Epithelial cell of proximal tubule (primary cell): ENCODE measurements around the gene AGBL5. TPM values are rescaled to one million over a fixed set of nuclear protein-coding genes. Genes with fewer than 3 reads are reported as not detected.
A peak's percentile ranks its signal among the peaks of the same experiment; 100 is the strongest.

Source experiments
- DNase-seq: peaks from one replicate; pipeline ENCODE4 v3.0.0-alpha.2; 2011; ENCODE audit warnings: low read depth
- H3K4me3 ChIP-seq: 2 replicates; pipeline ENCODE4 v1.5.1; 2011; ENCODE audit warnings: low read depth, mild to moderate bottlenecking, low read length
- total RNA-seq: library from RNA; depleted of rRNA; stranded (reverse); fragments of >200 nt; gene quantifications from 2 replicates; pipeline ENCODE4 v1.2.3, GENCODE V29; 2015
- TF ChIP-seq, protein P1 (sequence below): conservative IDR thresholded peaks from 2 replicates; pipeline ENCODE4 v1.5.1; 2012; ENCODE audit warnings: low read depth, mild to moderate bottlenecking, low read length

AGBL5 gene
- total RNA-seq, 1 donor from 2014 or later: 17.0 TPM

DNA sequence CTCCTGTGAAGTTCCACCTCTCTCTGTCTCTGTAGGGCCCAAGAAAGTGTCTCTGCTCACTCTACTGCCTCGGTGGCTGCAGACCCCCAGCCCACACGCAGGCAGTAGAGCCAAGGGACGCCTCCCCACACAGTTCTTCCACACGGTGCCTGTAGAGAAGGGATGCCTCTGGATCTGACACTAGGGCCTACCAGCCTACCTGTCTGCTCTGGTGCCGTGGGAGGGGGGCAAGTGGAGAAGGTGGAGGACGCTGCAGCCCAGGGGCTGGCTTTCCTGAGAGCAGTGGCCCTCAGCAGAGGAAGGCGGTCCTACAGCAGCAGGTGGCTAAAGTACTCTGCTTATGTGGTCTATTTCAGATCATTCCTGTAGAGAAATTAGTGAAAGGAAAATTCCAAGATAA, 27.7 kb upstream of the AGBL5 start:
- H3K4me3 ChIP-seq: no peak overlapping the region
- no peak for DNase-seq
- TF ChIP-seq, protein P1, sequence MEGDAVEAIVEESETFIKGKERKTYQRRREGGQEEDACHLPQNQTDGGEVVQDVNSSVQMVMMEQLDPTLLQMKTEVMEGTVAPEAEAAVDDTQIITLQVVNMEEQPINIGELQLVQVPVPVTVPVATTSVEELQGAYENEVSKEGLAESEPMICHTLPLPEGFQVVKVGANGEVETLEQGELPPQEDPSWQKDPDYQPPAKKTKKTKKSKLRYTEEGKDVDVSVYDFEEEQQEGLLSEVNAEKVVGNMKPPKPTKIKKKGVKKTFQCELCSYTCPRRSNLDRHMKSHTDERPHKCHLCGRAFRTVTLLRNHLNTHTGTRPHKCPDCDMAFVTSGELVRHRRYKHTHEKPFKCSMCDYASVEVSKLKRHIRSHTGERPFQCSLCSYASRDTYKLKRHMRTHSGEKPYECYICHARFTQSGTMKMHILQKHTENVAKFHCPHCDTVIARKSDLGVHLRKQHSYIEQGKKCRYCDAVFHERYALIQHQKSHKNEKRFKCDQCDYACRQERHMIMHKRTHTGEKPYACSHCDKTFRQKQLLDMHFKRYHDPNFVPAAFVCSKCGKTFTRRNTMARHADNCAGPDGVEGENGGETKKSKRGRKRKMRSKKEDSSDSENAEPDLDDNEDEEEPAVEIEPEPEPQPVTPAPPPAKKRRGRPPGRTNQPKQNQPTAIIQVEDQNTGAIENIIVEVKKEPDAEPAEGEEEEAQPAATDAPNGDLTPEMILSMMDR: no peak

DNA sequence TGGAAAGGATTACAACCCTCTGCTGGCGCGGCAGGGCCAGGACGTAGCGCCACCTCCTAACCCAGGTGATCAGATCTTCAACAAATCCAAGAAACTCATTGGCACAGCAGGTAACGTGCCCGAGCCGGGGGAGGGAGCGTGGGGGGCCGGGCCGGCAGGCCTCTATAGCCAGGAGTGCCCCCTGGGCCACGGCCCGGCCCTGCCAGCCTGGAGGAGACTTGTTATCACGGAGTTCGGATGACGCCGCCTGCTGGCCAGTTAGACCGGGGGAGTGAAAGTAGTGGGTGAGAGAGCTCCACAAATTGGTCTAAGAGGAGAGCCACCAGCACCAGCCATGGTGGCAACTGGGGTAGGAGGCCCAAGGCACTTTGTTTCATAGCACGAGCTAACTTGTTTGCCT, 27.3 kb upstream of the AGBL5 start:
- no peak overlapping the region for H3K4me3 ChIP-seq
- DNase-seq: no peak
- TF ChIP-seq, protein P1: peak; percentile 16

DNA sequence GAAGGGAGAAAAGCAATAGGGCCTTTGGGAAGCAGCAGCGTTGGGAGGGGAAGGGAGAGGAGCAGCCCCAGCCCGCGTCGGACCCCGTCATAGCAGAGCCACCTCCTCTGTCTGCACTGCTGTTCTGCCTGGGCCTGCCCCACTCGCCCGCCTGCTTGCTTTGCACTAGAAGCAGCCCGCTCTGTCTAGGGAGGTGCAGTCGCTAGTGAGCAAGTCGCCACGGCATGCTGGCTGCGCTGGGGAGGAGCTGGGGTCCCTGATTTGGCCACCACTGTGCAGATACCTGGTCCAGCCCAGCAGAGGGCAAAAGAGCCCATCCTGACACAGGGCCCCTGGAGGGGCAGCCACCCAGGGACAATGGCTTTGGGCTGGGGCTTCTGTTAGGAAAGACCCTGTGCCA, 26.7 kb upstream of the AGBL5 start:
- TF ChIP-seq, protein P1: peak; percentile 3
- no peak overlapping the region for H3K4me3 ChIP-seq
- DNase-seq: no peak

DNA sequence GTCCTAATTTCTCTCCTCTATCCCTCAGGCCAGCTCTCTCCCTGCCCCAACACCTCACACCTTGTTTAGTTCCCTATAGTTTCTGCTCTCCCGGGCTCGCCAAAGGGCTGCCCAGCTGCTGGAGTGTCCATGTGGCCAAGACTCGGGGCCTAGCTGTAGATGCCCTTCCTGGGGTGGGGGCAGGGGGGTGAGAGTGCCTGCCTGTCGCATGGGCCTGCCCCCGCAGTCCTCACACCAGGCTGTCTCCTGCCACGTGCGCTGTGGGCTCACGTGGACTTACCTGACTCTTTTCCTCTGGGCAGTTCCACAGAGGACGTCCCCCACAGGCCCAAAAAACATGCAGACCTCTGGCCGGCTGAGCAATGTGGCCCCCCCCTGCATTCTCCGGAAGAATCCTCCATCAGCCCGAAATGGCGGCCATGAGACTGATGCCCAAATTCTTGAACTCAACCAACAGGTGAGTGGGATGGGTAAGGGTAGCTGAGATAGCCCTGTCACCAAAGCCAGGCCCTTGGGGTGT, 26.1 kb upstream of the AGBL5 start:
- no peak overlapping the region for H3K4me3 ChIP-seq
- TF ChIP-seq, protein P1: no peak
- DNase-seq: no peak

DNA sequence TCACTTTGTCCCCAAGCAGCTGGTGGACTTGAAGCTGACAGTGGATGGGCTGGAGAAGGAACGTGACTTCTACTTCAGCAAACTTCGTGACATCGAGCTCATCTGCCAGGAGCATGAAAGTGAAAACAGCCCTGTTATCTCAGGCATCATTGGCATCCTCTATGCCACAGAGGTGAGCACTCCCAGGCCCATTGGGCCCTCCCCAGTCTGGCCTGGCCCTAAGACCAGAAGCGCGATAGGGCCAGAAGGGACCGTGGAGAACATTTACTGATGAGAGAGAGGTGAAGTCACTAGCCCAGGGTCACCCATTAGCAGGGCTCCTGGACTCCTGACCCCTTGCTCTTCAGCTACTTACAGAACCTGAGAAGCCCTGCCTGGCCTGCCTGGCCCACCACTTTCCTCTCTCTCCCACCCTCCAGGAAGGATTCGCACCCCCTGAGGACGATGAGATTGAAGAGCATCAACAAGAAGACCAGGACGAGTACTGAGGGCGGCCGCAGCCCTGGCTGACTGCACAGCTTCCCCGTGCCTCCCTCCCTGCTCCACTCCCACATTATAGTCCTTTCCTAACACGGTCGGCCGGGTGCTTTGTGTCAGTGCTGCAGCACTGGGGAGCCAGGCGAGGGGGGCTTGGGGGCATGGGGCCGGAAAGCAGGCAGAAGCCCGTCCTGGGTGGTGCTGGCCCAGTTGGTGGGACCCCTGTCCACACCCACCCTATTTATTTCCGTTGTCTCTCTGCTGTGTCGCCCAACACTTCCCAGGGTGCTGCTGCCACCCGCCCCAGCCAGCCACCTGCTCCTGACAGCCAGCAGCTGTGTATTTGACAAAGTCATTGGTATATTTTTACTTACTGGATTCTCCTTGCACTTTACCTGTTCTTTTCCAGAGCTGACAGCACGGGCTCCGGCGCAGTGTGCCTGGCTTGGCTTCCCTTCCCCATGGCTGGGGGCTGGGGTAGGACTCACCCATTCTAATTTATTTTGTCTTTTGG, 25.3 kb upstream of the AGBL5 start:
- H3K4me3 ChIP-seq: no peak overlapping the region
- TF ChIP-seq, protein P1: no peak
- DNase-seq: no peak

DNA sequence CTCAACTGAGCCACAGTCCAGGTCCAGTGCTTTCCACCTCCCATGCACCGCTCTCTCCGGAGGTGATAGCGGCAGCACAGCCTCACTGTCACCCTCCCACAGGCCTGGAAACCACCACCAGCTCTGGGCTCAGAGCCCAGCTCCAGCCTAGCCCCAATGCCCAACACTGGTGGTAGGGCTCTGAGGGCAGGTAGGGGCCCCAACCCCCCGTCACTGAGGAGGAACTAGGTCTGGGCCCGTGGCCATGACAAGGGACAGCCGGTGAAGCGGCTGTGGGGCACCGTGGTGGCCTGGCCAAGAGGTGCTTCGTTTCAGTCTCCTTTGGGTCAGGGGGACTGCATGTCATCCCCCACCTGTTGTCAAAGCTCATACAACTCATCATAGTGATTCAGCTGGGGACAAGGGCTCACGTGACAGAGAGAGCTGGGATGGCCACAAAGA, 24.2 kb upstream of the AGBL5 start:
- no peak for DNase-seq
- TF ChIP-seq, protein P1: no peak
- no peak overlapping the region for H3K4me3 ChIP-seq
